COR-L47 (cell line): ENCODE results near the gene PTPRF.

Experiments used
- DNase-seq: peaks from one replicate; lab custom pipeline; 2025; lab: John Stamatoyannopoulos, UW

PTPRF gene

DNA sequence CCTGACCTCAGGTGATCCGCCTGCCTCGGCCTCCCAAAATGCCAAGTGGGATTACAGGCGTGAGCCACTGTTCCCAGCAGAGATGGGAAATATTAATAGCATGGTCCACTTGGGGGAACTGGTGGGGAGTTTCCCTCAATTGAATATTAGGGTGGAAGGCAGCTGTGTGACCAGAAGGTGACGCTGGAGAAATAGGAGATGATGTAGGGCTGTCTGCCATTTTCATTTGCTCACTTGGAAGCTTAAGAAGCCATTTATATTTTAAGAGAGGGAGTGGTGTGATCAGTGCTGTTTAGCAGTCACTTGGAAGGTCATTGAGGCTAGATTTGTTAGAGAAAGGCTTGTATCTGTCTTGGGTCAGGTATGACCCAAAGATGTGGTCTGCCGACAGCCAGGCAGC lies 139.2 kb downstream of the PTPRF start:
- DNase-seq, result no peak

DNA sequence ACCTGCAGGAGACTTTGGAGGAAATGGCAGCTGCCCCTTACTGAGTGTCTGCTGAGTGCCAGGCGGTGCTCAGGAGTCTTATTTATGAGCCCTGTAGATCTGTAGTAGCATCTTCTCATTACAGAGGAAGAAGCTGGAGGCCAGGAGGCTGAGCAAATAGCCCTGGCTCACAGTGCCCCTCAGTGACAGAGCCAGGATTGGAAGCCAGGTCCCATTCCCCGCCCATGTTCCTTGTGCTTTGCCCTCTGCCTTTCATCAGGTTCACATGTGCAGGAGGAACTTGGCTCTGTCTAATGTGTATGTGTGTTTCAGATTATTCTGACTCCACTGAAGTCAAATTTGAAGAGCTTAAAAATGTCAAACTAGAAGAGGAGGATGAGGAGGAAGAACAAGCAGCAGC lies 140.5 kb downstream of the PTPRF start:
- no peak for DNase-seq

DNA sequence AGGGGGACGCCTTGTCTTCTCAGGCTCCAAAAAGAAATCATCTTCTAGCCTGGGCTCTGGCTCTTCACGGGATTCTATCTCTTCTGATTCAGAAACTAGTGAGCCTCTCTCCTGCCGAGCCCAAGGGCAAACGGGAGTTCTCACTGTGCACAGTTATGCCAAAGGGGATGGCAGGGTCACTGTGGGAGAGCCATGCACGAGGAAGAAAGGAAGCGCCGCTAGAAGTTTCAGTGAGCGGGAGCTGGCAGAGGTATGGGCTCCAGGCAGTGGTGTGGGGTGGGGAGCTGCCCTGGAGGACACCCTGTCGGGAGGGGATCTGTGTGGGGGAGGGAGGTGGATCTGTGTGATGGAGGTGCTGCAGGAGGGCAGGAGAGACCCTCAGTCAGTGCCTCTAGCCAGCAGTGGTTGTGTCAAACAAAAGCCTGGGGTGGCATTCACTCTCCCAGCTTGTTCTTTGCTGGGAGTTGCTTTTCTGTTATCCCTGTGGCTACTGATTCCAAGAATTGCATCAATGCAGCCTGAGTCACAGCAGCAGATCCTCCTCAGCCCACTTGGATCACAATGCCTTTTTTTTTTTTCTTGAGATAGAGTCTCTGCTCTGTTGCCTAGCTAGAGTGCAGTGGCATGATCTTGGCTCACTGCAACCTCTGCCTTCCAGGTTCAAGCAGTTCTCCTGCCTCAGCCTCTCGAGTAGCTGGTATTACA lies 141.1 kb downstream of the PTPRF start:
- DNase-seq, result no peak

DNA sequence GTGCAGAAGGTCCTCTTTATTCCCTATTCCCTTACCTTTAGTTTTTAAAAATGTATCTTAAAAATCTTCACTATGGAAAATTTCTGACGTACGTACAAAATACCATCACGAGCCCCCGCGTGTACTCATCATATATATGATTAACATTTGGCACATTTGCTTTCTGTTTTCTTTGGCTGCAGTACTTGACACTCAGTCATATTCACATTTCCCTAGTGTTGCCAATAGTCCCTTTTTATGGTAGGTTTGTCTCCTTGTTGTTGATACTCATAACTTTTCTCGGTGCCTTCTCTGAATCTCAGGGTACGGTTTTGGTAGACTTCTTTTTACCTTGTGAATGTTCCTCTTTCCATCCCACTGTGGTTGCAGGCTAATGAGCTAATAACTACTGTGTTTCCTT lies 142.6 kb downstream of the PTPRF start:
- DNase-seq, result no peak
